Measurements from ENCODE around the gene DRD4. TPM values are rescaled to one million over a fixed set of nuclear protein-coding genes. Genes with fewer than 3 reads are reported as not detected.

The DRD4 gene
- total and polyA plus RNA-seq, 4 experiments from 2014 or later: 0.64 to 1.0 TPM; not detected in 2

- no peaks in the 10 kb centered on the region for H3K27me3 Mint-ChIP-seq
- ChIA-PET POLR2A (ENCODE audit: partially characterized antibody) (no interaction called here), CTCF (ENCODE audit: partially characterized antibody) (no interaction called here)
These were observed 19.0 kb upstream of the DRD4 start for GRCh38 chr11:617912-618682.

GRCh38 chr11:618856-619627 is 18.0 kb upstream of the DRD4 start:
- CTCF ChIA-PET (ENCODE audit: partially characterized antibody): no interaction called here
- H3K36me3 ChIP-seq (ENCODE audit: insufficient read depth, low read length): no peaks in the 10 kb centered on the region
- no peaks in the 10 kb centered on the region for H3K9me3 ChIP-seq (ENCODE audit: control insufficient read depth in 1 of 2, low read length in 2 of 2)

More at GRCh38 chr11:617912-618682, 19.0 kb upstream of the DRD4 start:
- DNase-seq: peak in 1 of 5 donors; percentile 37
- Mint-ChIP-seq H3K27ac (peak overlapping the region in 1 of 7 donors; percentile 42), H3K4me3 (no peak overlapping the region), H3K9me3 (peaks cover 0 to 4% (median 0%) of the 10 kb centered on the region in 8 donors), H3K36me3 (peaks cover 0 to 5% of the 10 kb centered on the region in 2 donors), H3K4me1 (peaks cover 4 to 29% (median 15%) of the 10 kb centered on the region in 4 donors)
- no peak overlapping the region for H3K27ac ChIP-seq (ENCODE audit: low read depth, low read length)
- no peak overlapping the region for H3K4me3 ChIP-seq (ENCODE audit: low read length in 2 of 2)
- no peaks in the 10 kb centered on the region for H3K9me3 ChIP-seq (ENCODE audit: control insufficient read depth in 1 of 2, low read length in 2 of 2)
- intact Hi-C loops (cut with micrococcal nuclease): loop anchor here (5.0 kb wide), 1 partner anchor 189 kb away; the partner anchor contains the start of genes PIDD1 and RPLP2
- H3K27me3 ChIP-seq (ENCODE audit: insufficient read depth, low read length): no peaks in the 10 kb centered on the region
- H3K36me3 ChIP-seq (ENCODE audit: insufficient read depth, low read length): peaks cover under 1% of the 10 kb centered on the region
- H3K4me1 ChIP-seq (ENCODE audit: insufficient read depth, low read length): peaks cover 26% of the 10 kb centered on the region

GRCh38 chr11:619628-620050 is 17.4 kb upstream of the DRD4 start:
- H3K36me3 Mint-ChIP-seq: peaks cover 0 to 6% of the 10 kb centered on the region in 2 donors
- no peaks in the 10 kb centered on the region for H3K36me3 ChIP-seq (ENCODE audit: insufficient read depth, low read length)
- intact Hi-C loops (cut with micrococcal nuclease): loop anchor here (5.0 kb wide), 1 partner anchor 188 kb away; the partner anchor contains the start of genes PIDD1 and RPLP2
- H3K4me3 ChIP-seq (ENCODE audit: low read length in 2 of 2): no peak overlapping the region
- H3K9me3 Mint-ChIP-seq: peaks cover 0 to 4% (median 0%) of the 10 kb centered on the region in 8 donors
- H3K4me1 ChIP-seq (ENCODE audit: insufficient read depth, low read length): peaks cover 12% of the 10 kb centered on the region
- no peak for DNase-seq
- peaks cover under 1 to 14% (median 7%) of the 10 kb centered on the region in 4 donors for H3K4me1 Mint-ChIP-seq
- no peaks in the 10 kb centered on the region for H3K27me3 ChIP-seq (ENCODE audit: insufficient read depth, low read length)
- CTCF ChIA-PET (ENCODE audit: partially characterized antibody): no interaction called here
- H3K4me3 Mint-ChIP-seq: no peak overlapping the region
- no peak overlapping the region for H3K27ac ChIP-seq (ENCODE audit: low read depth, low read length)
- H3K9me3 ChIP-seq (ENCODE audit: control insufficient read depth in 1 of 2, low read length in 2 of 2): no peaks in the 10 kb centered on the region
- POLR2A ChIA-PET (ENCODE audit: partially characterized antibody): no interaction called here
- H3K27me3 Mint-ChIP-seq: peaks cover 0 to 5% of the 10 kb centered on the region in 2 donors
- H3K27ac Mint-ChIP-seq: peak overlapping the region in 1 of 7 donors; percentile 50

More at GRCh38 chr11:618856-619627, 18.0 kb upstream of the DRD4 start:
- Mint-ChIP-seq H3K36me3 (peaks cover 0 to 6% of the 10 kb centered on the region in 2 donors), H3K27me3 (peaks cover 0 to 5% of the 10 kb centered on the region in 2 donors), H3K4me3 (no peak overlapping the region), H3K27ac (no peak overlapping the region), H3K9me3 (peaks cover 0 to 4% (median 0%) of the 10 kb centered on the region in 8 donors), H3K4me1 (peaks cover 2 to 20% (median 11%) of the 10 kb centered on the region in 4 donors)
- intact Hi-C loops (cut with micrococcal nuclease): loop anchor here (5.0 kb wide), 1 partner anchor 188 kb away; the partner anchor contains the start of genes PIDD1 and RPLP2
- Histone ChIP-seq H3K4me3 (ENCODE audit: low read length in 2 of 2) (no peak overlapping the region), H3K27ac (ENCODE audit: low read depth, low read length) (no peak overlapping the region), H3K4me1 (ENCODE audit: insufficient read depth, low read length) (peaks cover 18% of the 10 kb centered on the region), H3K27me3 (ENCODE audit: insufficient read depth, low read length) (no peaks in the 10 kb centered on the region)
- peak in 1 of 5 donors; percentile 37 for DNase-seq
- POLR2A ChIA-PET (ENCODE audit: partially characterized antibody): no interaction called here

- no peak overlapping the region for H3K27ac ChIP-seq (ENCODE audit: low read depth, low read length)
- peaks cover 0 to 5% of the 10 kb centered on the region in 2 donors for H3K27me3 Mint-ChIP-seq
- H3K9me3 Mint-ChIP-seq: peaks cover 0 to 4% (median 0%) of the 10 kb centered on the region in 8 donors
- no peaks in the 10 kb centered on the region for H3K36me3 ChIP-seq (ENCODE audit: insufficient read depth, low read length)
- H3K9me3 ChIP-seq (ENCODE audit: control insufficient read depth in 1 of 2, low read length in 2 of 2): no peaks in the 10 kb centered on the region
- peak overlapping the region in 1 of 7 donors; percentile 50 for H3K27ac Mint-ChIP-seq
- no peak overlapping the region for H3K4me3 Mint-ChIP-seq
- H3K27me3 ChIP-seq (ENCODE audit: insufficient read depth, low read length): no peaks in the 10 kb centered on the region
- no peak overlapping the region for H3K4me3 ChIP-seq (ENCODE audit: low read length in 2 of 2)
- peaks cover 6% of the 10 kb centered on the region for H3K4me1 ChIP-seq (ENCODE audit: insufficient read depth, low read length)
- H3K36me3 Mint-ChIP-seq: peaks cover 0 to 6% of the 10 kb centered on the region in 2 donors
- intact Hi-C loops (cut with micrococcal nuclease): no loop called here
- ChIA-PET POLR2A (ENCODE audit: partially characterized antibody) (no interaction called here), CTCF (ENCODE audit: partially characterized antibody) (no interaction called here)
- H3K4me1 Mint-ChIP-seq: peaks cover 0 to 13% (median 7%) of the 10 kb centered on the region in 4 donors
- DNase-seq: peak in 1 of 5 donors; percentile 12
These were observed 16.9 kb upstream of the DRD4 start for GRCh38 chr11:620201-620600.

GRCh38 chr11:620935-621814 is 15.9 kb upstream of the DRD4 start:
- DNase-seq: peak in 1 of 5 donors; percentile 35
- Histone ChIP-seq H3K36me3 (ENCODE audit: insufficient read depth, low read length) (no peaks in the 10 kb centered on the region), H3K4me1 (ENCODE audit: insufficient read depth, low read length) (peaks cover 5% of the 10 kb centered on the region), H3K27ac (ENCODE audit: low read depth, low read length) (no peak overlapping the region), H3K9me3 (ENCODE audit: control insufficient read depth in 1 of 2, low read length in 2 of 2) (no peaks in the 10 kb centered on the region), H3K27me3 (ENCODE audit: insufficient read depth, low read length) (no peaks in the 10 kb centered on the region), H3K4me3 (ENCODE audit: low read length in 2 of 2) (no peak overlapping the region)
- Mint-ChIP-seq H3K4me3 (no peak overlapping the region), H3K4me1 (peaks cover 0 to 5% (median 4%) of the 10 kb centered on the region in 4 donors), H3K36me3 (peaks cover 0 to 3% of the 10 kb centered on the region in 2 donors), H3K9me3 (peaks cover 0 to 2% (median 0%) of the 10 kb centered on the region in 8 donors), H3K27ac (no peak overlapping the region), H3K27me3 (peaks cover 1 to 5% of the 10 kb centered on the region in 2 donors)
- CTCF ChIA-PET (ENCODE audit: partially characterized antibody): no interaction called here
- intact Hi-C loops (cut with micrococcal nuclease): no loop called here
- POLR2A ChIA-PET (ENCODE audit: partially characterized antibody): no interaction called here

GRCh38 chr11:621838-622237 is 15.2 kb upstream of the DRD4 start:
- Mint-ChIP-seq H3K27ac (peak overlapping the region in 2 of 7 donors; percentile 22 to 40), H3K27me3 (peaks cover 1 to 5% of the 10 kb centered on the region in 2 donors)

More at GRCh38 chr11:621838-622237, 15.2 kb upstream of the DRD4 start:
- Mint-ChIP-seq H3K36me3 (peaks cover 0 to 3% of the 10 kb centered on the region in 2 donors), H3K9me3 (no peaks in the 10 kb centered on the region), H3K4me3 (peak overlapping the region in 1 of 8 donors; percentile 7), H3K4me1 (no peaks in the 10 kb centered on the region)
- intact Hi-C loops (cut with micrococcal nuclease): no loop called here
- peak in 1 of 5 donors; percentile 27 for DNase-seq
- no peak overlapping the region for H3K27ac ChIP-seq (ENCODE audit: low read depth, low read length)
- no peaks in the 10 kb centered on the region for H3K4me1 ChIP-seq (ENCODE audit: insufficient read depth, low read length)
- no peaks in the 10 kb centered on the region for H3K9me3 ChIP-seq (ENCODE audit: control insufficient read depth in 1 of 2, low read length in 2 of 2)
- no peaks in the 10 kb centered on the region for H3K27me3 ChIP-seq (ENCODE audit: insufficient read depth, low read length)
- H3K4me3 ChIP-seq (ENCODE audit: low read length in 2 of 2): no peak overlapping the region
- no peaks in the 10 kb centered on the region for H3K36me3 ChIP-seq (ENCODE audit: insufficient read depth, low read length)
- ChIA-PET CTCF (ENCODE audit: partially characterized antibody) (no interaction called here), POLR2A (ENCODE audit: partially characterized antibody) (no interaction called here)
